Testis (tissue), 3 donors: ENCODE measurements around the gene ZNF575. TPM values are rescaled to one million over a fixed set of nuclear protein-coding genes. Genes with fewer than 3 reads are reported as not detected.

Experiments used
- DNase-seq: peaks from one replicate; pipeline ENCODE4 v3.0.0-alpha.2; 2019
- H3K27ac ChIP-seq, 2 donors: fragments of 200-600 bp; sonication (generic); one replicate each; pipeline ENCODE4 v1.5.1; 2019
- H3K27me3 ChIP-seq: fragments of 200-600 bp; sonication (generic); one replicate; pipeline ENCODE4 v1.5.1; 2019
- H3K36me3 ChIP-seq: fragments of 200-600 bp; sonication (generic); one replicate; pipeline ENCODE4 v1.5.1; 2017; ENCODE audit warnings: low read depth; ENCODE audit errors: missing control alignments
- H3K4me1 ChIP-seq: fragments of 200-600 bp; sonication (generic); one replicate; pipeline ENCODE4 v1.5.1; 2019
- H3K4me3 ChIP-seq, 2 donors: fragments of 200-600 bp; sonication (generic); one replicate each; pipeline ENCODE4 v1.5.1; 2017 to 2019
- H3K9me3 ChIP-seq: fragments of 200-600 bp; sonication (generic); one replicate; pipeline ENCODE4 v1.5.1; 2017
- CTCF ChIP-seq, 3 experiments: fragments of 450-650 bp in 2 of 3; fragments of 200-600 bp in 1 of 3; sonication (generic) in 1 of 3; IDR thresholded peaks; one replicate each; pipeline ENCODE4 v1.5.1; 2016 to 2019; ENCODE audit warnings: antibody characterized with exemption in 3 of 3, mild to moderate bottlenecking in 2 of 3, moderate library complexity in 1 of 3
- POLR2A ChIP-seq: fragments of 450-650 bp; IDR thresholded peaks from one replicate; pipeline ENCODE4 v1.6.1; 2017; ENCODE audit warnings: antibody characterized with exemption, mild to moderate bottlenecking, moderate library complexity
- WGBS, 2 donors: methylation state at CpG; one replicate each; pipeline ENCODE4 v1.1.5; 2018; 5-methylcytosine and 5-hydroxymethylcytosine counted together
- intact Hi-C: fragments of 100-400 bp; cut with DNase I; formaldehyde crosslinking; loops from one replicate; pipeline ENCODE4 v1.15.1; 2023; ENCODE audit warnings: low total_unique reads
- polyA plus RNA-seq: library from polyadenylated mRNA; stranded (reverse); fragments of 350-450 nt; fragmentation: Illumina TruSeq; extraction: RNeasy Lipid Tissue Mini Kit (QIAGEN cat#74804); gene quantifications from one replicate; pipeline ENCODE4 v1.2.3, GENCODE V29; 2014; ENCODE audit warnings: low read depth, low replicate concordance; ENCODE audit not compliant: insufficient read depth
- total RNA-seq, 2 donors: library from RNA; depleted of rRNA; stranded (reverse); fragments of >200 nt; gene quantifications; one replicate each; pipeline ENCODE4 v1.2.3, GENCODE V29; 2016

The ZNF575 gene
- total and polyA plus RNA-seq, 3 donors from 2014 or later: 1.1 to 2.4 (median 1.7) TPM

GRCh38 chr19:43524922-43525835 is 7.8 kb upstream of the ZNF575 start:
- Histone ChIP-seq H3K27ac (peak overlapping the region in 1 of 2 donors; percentile 47), H3K4me1 (peaks cover 26% of the 10 kb centered on the region), H3K36me3 (no peaks in the 10 kb centered on the region), H3K27me3 (no peaks in the 10 kb centered on the region), H3K4me3 (peak overlapping the region; percentile 69 to 83), H3K9me3 (no peaks in the 10 kb centered on the region)
- WGBS, 2 donors: 26 to 29% methylated on average over 8 to 12 of the region's 12 CpGs
- intact Hi-C loops: no loop called here
- no peak for TF ChIP-seq POLR2A
- TF ChIP-seq CTCF (IDR thresholded peaks at IDR 0.05): no peak
- peak; percentile 58 for DNase-seq

GRCh38 chr19:43525836-43526771 is 6.9 kb upstream of the ZNF575 start:
- intact Hi-C loops: no loop called here
- WGBS, 2 donors: 10% methylated on average over 26 of the region's 26 CpGs; no CpG with 5 or more reads in 1 of the 2 donors
- DNase-seq: no peak

GRCh38 chr19:43526884-43527859 is 5.8 kb upstream of the ZNF575 start, which contains the start of gene ETHE1:
ETHE1 (minus strand) TSS chr19:43527201; CDS start chr19:43527177, 24 bp downstream.
- Histone ChIP-seq H3K27ac (peak within 1 kb of the TSS; percentile 33 to 68), H3K9me3 (no peaks in the 10 kb centered on the region), H3K4me3 (peak within 1 kb of the TSS; percentile 69 to 83), H3K4me1 (peaks cover 26% of the 10 kb centered on the region), H3K27me3 (no peaks in the 10 kb centered on the region), H3K36me3 (no peaks in the 10 kb centered on the region)
- 2 to 3% methylated on average over 31 to 54 of the region's 54 CpGs for WGBS, 2 donors
- peak; percentile 88 for DNase-seq
- no peak for TF ChIP-seq CTCF (IDR thresholded peaks at IDR 0.05)
- no peak for TF ChIP-seq POLR2A
- intact Hi-C loops: no loop called here

More at GRCh38 chr19:43525836-43526771, 6.9 kb upstream of the ZNF575 start:
- Histone ChIP-seq H3K27ac (peak overlapping the region; percentile 33 to 68), H3K27me3 (no peaks in the 10 kb centered on the region), H3K4me3 (peak overlapping the region; percentile 69 to 83), H3K4me1 (peaks cover 26% of the 10 kb centered on the region), H3K36me3 (no peaks in the 10 kb centered on the region), H3K9me3 (no peaks in the 10 kb centered on the region)
- TF ChIP-seq POLR2A (no peak), CTCF (IDR thresholded peaks at IDR 0.05) (no peak)
